Glutamatergic neuron (in vitro differentiated cells): ENCODE data around the gene UBTD1. TPM values are rescaled to one million over a fixed set of nuclear protein-coding genes. Genes with fewer than 3 reads are reported as not detected.

Experiments
- DNase-seq: peaks from one replicate; pipeline ENCODE4 v3.0.0; 2022
- H3K27ac Mint-ChIP-seq: one replicate; pipeline ENCODE4 v1.8.0; 2020; ENCODE audit warnings: mild to moderate bottlenecking, mixed read lengths, inconsistent platforms; ENCODE audit not compliant: unreplicated experiment
- H3K27me3 Mint-ChIP-seq: one replicate; pipeline ENCODE4 v1.8.0; 2020; ENCODE audit warnings: mild to moderate bottlenecking, moderate library complexity, mixed read lengths, inconsistent platforms; ENCODE audit not compliant: unreplicated experiment
- H3K36me3 Mint-ChIP-seq: one replicate; pipeline ENCODE4 v1.8.0; 2020; ENCODE audit warnings: mild to moderate bottlenecking, mixed read lengths, inconsistent platforms; ENCODE audit not compliant: unreplicated experiment
- H3K4me1 Mint-ChIP-seq: one replicate; pipeline ENCODE4 v1.8.0; 2020; ENCODE audit warnings: mild to moderate bottlenecking, low read depth, mixed read lengths, inconsistent platforms; ENCODE audit not compliant: unreplicated experiment
- H3K4me3 Mint-ChIP-seq: one replicate; pipeline ENCODE4 v1.8.0; 2020; ENCODE audit warnings: mild to moderate bottlenecking, mixed read lengths, inconsistent platforms; ENCODE audit not compliant: unreplicated experiment
- H3K9me3 Mint-ChIP-seq: one replicate; pipeline ENCODE4 v1.8.0; 2020; ENCODE audit warnings: mild to moderate bottlenecking, moderate library complexity, mixed read lengths, inconsistent platforms; ENCODE audit not compliant: unreplicated experiment
- CTCF ChIP-seq: fragments of 200-600 bp; sonication (generic); IDR thresholded peaks from one replicate; pipeline ENCODE4 v1.5.0; 2021; ENCODE audit not compliant: partially characterized antibody, unreplicated experiment
- total RNA-seq: library from RNA; stranded (reverse); fragmentation: NEBNext Ultra II Directional; extraction: Animal tissue kit (Norgen Biotek cat#: 25700); gene quantifications from one replicate; pipeline ENCODE4 v1.2.1, GENCODE V29; 2021; ENCODE audit not compliant: unreplicated experiment

Gene UBTD1
- total RNA-seq, 1 donor from 2014 or later = 8.0 TPM

GRCh38 chr10:97540669-97541500 lies 42.2 kb downstream of the UBTD1 start:
- peak overlapping the region; percentile 20 for H3K27ac Mint-ChIP-seq
- DNase-seq = no peak
- peaks cover 15% of the 10 kb centered on the region for H3K4me1 Mint-ChIP-seq
- H3K9me3 Mint-ChIP-seq = peaks cover 10% of the 10 kb centered on the region
- TF ChIP-seq CTCF = no peak
- H3K27me3 Mint-ChIP-seq = peaks cover 9% of the 10 kb centered on the region
- peak overlapping the region; percentile 23 for H3K4me3 Mint-ChIP-seq
- H3K36me3 Mint-ChIP-seq = no peaks in the 10 kb centered on the region

- peak overlapping the region; percentile 97 for H3K27ac Mint-ChIP-seq
- TF ChIP-seq CTCF = no peak
- DNase-seq = no peak
- H3K36me3 Mint-ChIP-seq = no peaks in the 10 kb centered on the region
- H3K27me3 Mint-ChIP-seq = peaks cover 9% of the 10 kb centered on the region
- H3K4me3 Mint-ChIP-seq = peak overlapping the region; percentile 82
- H3K9me3 Mint-ChIP-seq = peaks cover 10% of the 10 kb centered on the region
- H3K4me1 Mint-ChIP-seq = peaks cover 23% of the 10 kb centered on the region
These were observed 43.7 kb downstream of the UBTD1 start for GRCh38 chr10:97542169-97543024.

GRCh38 chr10:97543025-97543546 lies 44.4 kb downstream of the UBTD1 start:
- H3K36me3 Mint-ChIP-seq = no peaks in the 10 kb centered on the region
- H3K4me3 Mint-ChIP-seq = peak overlapping the region; percentile 82
- TF ChIP-seq CTCF = no peak
- peaks cover 10% of the 10 kb centered on the region for H3K9me3 Mint-ChIP-seq
- DNase-seq = no peak
- peaks cover 27% of the 10 kb centered on the region for H3K4me1 Mint-ChIP-seq
- peaks cover 9% of the 10 kb centered on the region for H3K27me3 Mint-ChIP-seq
- peak overlapping the region; percentile 97 for H3K27ac Mint-ChIP-seq

- H3K4me3 Mint-ChIP-seq = peak overlapping the region; percentile 48
- TF ChIP-seq CTCF = no peak
- peaks cover 45% of the 10 kb centered on the region for H3K4me1 Mint-ChIP-seq
- peaks cover 12% of the 10 kb centered on the region for H3K27me3 Mint-ChIP-seq
- DNase-seq = no peak
- H3K27ac Mint-ChIP-seq = peak overlapping the region; percentile 18
- H3K36me3 Mint-ChIP-seq = no peaks in the 10 kb centered on the region
- peaks cover 14% of the 10 kb centered on the region for H3K9me3 Mint-ChIP-seq
These were observed 47.9 kb downstream of the UBTD1 start for GRCh38 chr10:97546456-97547270.
